GM20000 (cell line): Measurements from ENCODE around the gene ERBB4.

Experiments
- DNase-seq: peaks from one replicate; pipeline ENCODE4 v3.0.0; 2012; ENCODE audit warnings: low spot score
- CTCF ChIP-seq: IDR thresholded peaks from 2 replicates; pipeline ENCODE4 v1.5.1; 2012; ENCODE audit warnings: mild to moderate bottlenecking, control low read depth; ENCODE audit errors: extremely low read depth, missing control alignments

ERBB4 gene

GRCh38 chr2:211942153-211942552 lies 596.4 kb downstream of the ERBB4 start:
- TF ChIP-seq CTCF: no peak
- no peak for DNase-seq

GRCh38 chr2:211941216-211941747 lies 597.3 kb downstream of the ERBB4 start:
- DNase-seq: no peak
- no peak for TF ChIP-seq CTCF

DNA sequence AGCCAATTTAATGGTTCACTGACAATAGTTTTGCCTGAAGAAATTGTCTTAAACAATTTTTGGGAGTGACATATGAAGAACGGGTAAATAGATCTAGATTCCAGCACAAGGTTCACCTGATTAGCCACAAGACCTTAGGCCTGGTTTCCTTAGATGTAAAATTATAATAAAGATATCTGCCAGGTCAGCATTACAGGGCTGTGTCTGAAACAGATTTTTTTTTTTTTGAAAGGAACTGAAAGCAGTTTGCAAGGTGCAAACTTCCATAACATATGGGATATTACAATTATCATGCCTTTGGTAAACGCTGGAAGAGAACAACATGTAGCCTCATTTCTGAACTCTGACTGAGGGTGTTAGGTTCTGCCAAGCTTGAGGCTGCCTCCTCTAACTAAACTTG lies 599.4 kb downstream of the ERBB4 start:
- no peak for TF ChIP-seq CTCF

DNA sequence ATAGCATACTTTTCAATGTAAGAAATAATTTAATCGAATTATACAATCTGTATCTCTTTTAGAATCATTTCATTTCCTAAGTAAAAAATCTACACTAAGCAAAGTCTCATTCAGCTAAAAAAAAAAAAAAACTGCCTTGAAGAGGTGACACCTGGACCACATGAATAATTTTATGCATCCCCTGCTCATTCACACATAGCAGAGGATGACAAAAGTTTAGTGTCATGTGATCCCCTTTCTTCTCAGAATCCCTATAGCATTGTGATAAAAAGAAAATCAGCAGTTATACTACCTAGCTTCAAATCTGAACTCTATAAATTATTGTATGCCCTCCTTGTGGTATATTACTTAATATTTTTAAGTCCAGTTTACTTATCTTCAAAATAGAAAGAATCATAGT lies 603.8 kb downstream of the ERBB4 start:
- no peak for TF ChIP-seq CTCF
- DNase-seq: no peak

More for the DNA sequence above, 599.4 kb downstream of the ERBB4 start:
- no peak for DNase-seq

- no peak for TF ChIP-seq CTCF
- no peak for DNase-seq
These were observed 607.3 kb downstream of the ERBB4 start for GRCh38 chr2:211931314-211931713.

- no peak for TF ChIP-seq CTCF
- DNase-seq: peak; percentile 7
These were observed 608.3 kb downstream of the ERBB4 start for GRCh38 chr2:211930331-211930730.

DNA sequence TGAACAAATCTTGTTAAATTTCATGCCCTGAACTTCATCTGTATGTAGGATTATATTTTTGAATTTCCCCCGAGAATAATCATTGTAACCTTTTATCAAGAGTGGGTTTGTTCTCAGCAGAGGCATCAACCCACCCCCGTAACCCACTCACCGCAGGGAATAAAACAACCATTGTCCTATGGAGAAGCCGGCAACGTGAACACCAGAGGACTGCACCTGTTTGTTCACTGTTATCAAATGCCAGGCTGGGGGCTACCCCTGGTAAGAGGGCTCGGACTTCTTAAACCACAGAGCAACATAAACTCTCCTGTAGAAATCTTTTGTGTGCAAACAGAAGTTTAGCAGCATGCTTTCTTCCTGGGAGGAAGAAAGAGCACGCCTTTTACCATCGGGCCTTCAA lies 610.4 kb downstream of the ERBB4 start:
- no peak for TF ChIP-seq CTCF
- no peak for DNase-seq
